Prostate gland (tissue), 2 donors: ENCODE measurements around the gene HS6ST3. TPM values are rescaled to one million over a fixed set of nuclear protein-coding genes. Genes with fewer than 3 reads are reported as not detected.

Experiments
- DNase-seq: peaks from one replicate; pipeline ENCODE4 v3.0.0-alpha.2; 2019; ENCODE audit warnings: low spot score
- H3K27ac ChIP-seq, 2 donors: fragments of 200-600 bp; sonication (generic); 2 replicates each; pipeline ENCODE4 v1.5.1; 2017 to 2019
- H3K27me3 ChIP-seq: fragments of 200-600 bp; sonication (generic); replicated peaks from 2 replicates; pipeline ENCODE4 v1.5.1; 2019; ENCODE audit not compliant: insufficient read depth
- H3K36me3 ChIP-seq, 2 donors: fragments of 200-600 bp; sonication (generic); 1 replicate in 1 of 2; 2 replicates in 1 of 2; pipeline versions ENCODE4 v1.5.1 to v1.8.1; 2017 to 2019
- H3K4me1 ChIP-seq: fragments of 200-600 bp; sonication (generic); replicated peaks from 2 replicates; pipeline ENCODE4 v1.5.1; 2019
- H3K4me3 ChIP-seq, 2 donors: fragments of 200-600 bp; sonication (generic); 2 replicates each; pipeline ENCODE4 v1.5.1; 2017 to 2019
- H3K9me3 ChIP-seq: fragments of 200-600 bp; sonication (generic); 2 replicates; pipeline ENCODE4 v1.5.1; 2017
- CTCF ChIP-seq, 4 experiments: fragments of 200-600 bp in 2 of 4; fragments of 450-650 bp in 2 of 4; sonication (generic) in 2 of 4; IDR thresholded peaks; 1 replicate in 3 of 4; 2 replicates in 1 of 4; pipeline ENCODE4 v1.5.1; 2016 to 2019; ENCODE audit warnings: antibody characterized with exemption in 4 of 4, mild to moderate bottlenecking in 2 of 4, moderate library complexity in 2 of 4
- POLR2A ChIP-seq: fragments of 450-650 bp; IDR thresholded peaks from one replicate; pipeline ENCODE4 v1.6.1; 2016; ENCODE audit warnings: antibody characterized with exemption, mild to moderate bottlenecking
- POLR2AphosphoS5 ChIP-seq: sonication (generic); formaldehyde crosslinking; IDR thresholded peaks from one replicate; pipeline ENCODE4 v1.6.1; 2017; ENCODE audit warnings: antibody characterized with exemption
- WGBS: methylation state at CpG from one replicate; pipeline ENCODE4 v1.1.5; 2018; 5-methylcytosine and 5-hydroxymethylcytosine counted together
- intact Hi-C: fragments of 100-400 bp; cut with DNase I; formaldehyde crosslinking; loops from one replicate; pipeline ENCODE4 v1.14.2; 2022
- total RNA-seq, 2 donors: library from RNA; depleted of rRNA; stranded (reverse); fragments of >200 nt; gene quantifications; one replicate each; pipeline ENCODE4 v1.1.0, GENCODE V29; 2016

HS6ST3 gene
- total RNA-seq, 2 donors from 2014 or later: 0.97 to 1.0 TPM

- no peaks in the 10 kb centered on the region for H3K9me3 ChIP-seq
- H3K4me3 ChIP-seq: no peak overlapping the region
- intact Hi-C loops: no loop called here
- H3K27ac ChIP-seq: no peak overlapping the region
- no peaks in the 10 kb centered on the region for H3K36me3 ChIP-seq
- no peaks in the 10 kb centered on the region for H3K4me1 ChIP-seq
- no peaks in the 10 kb centered on the region for H3K27me3 ChIP-seq
- 20% methylated on average over 4 of the region's 4 CpGs for WGBS
- TF ChIP-seq POLR2A (no peak), CTCF (IDR thresholded peaks at IDR 0.05) (peak in 3 of 4 experiments; percentile 40 to 48 (median 44))
- no peak for DNase-seq
Observed at GRCh38 chr13:96817336-96817941, 727.5 kb downstream of the HS6ST3 start.

- TF ChIP-seq CTCF (IDR thresholded peaks at IDR 0.05) (no peak), POLR2A (no peak), POLR2AphosphoS5 (no peak)
- Histone ChIP-seq H3K9me3 (no peaks in the 10 kb centered on the region), H3K27me3 (no peaks in the 10 kb centered on the region), H3K4me1 (no peaks in the 10 kb centered on the region), H3K27ac (no peak overlapping the region), H3K36me3 (no peaks in the 10 kb centered on the region), H3K4me3 (no peak overlapping the region)
- no peak for DNase-seq
- WGBS: 88% methylated on average over 5 of the region's 5 CpGs
- intact Hi-C loops: no loop called here
Observed at GRCh38 chr13:96819375-96819774, 729.5 kb downstream of the HS6ST3 start.

- intact Hi-C loops: no loop called here
- Histone ChIP-seq H3K27ac (no peak overlapping the region), H3K4me1 (no peaks in the 10 kb centered on the region), H3K27me3 (no peaks in the 10 kb centered on the region), H3K4me3 (no peak overlapping the region), H3K36me3 (no peaks in the 10 kb centered on the region), H3K9me3 (no peaks in the 10 kb centered on the region)
- WGBS: 69% methylated on average over 1 of the region's 1 CpG
- no peak for TF ChIP-seq CTCF (IDR thresholded peaks at IDR 0.05)
- no peak for TF ChIP-seq POLR2AphosphoS5
- TF ChIP-seq POLR2A: no peak
- DNase-seq: no peak
Observed at GRCh38 chr13:96821381-96821780, 731.5 kb downstream of the HS6ST3 start.

GRCh38 chr13:96821971-96822370, 732.1 kb downstream of the HS6ST3 start:
- H3K9me3 ChIP-seq: no peaks in the 10 kb centered on the region
- no peak overlapping the region for H3K27ac ChIP-seq
- 86% methylated on average over 9 of the region's 9 CpGs for WGBS
- H3K4me1 ChIP-seq: no peaks in the 10 kb centered on the region
- no peak overlapping the region for H3K4me3 ChIP-seq
- intact Hi-C loops: no loop called here
- TF ChIP-seq POLR2AphosphoS5 (no peak), CTCF (IDR thresholded peaks at IDR 0.05) (no peak), POLR2A (no peak)
- no peaks in the 10 kb centered on the region for H3K27me3 ChIP-seq
- no peaks in the 10 kb centered on the region for H3K36me3 ChIP-seq
- no peak for DNase-seq

- TF ChIP-seq CTCF (IDR thresholded peaks at IDR 0.05): peak in 3 of 4 experiments; percentile 20 to 28 (median 26)
- no peak for TF ChIP-seq POLR2A
Observed at GRCh38 chr13:96822895-96823294, 733.0 kb downstream of the HS6ST3 start.

More at GRCh38 chr13:96822895-96823294, 733.0 kb downstream of the HS6ST3 start:
- intact Hi-C loops: no loop called here
- peak; percentile 10 for DNase-seq
- Histone ChIP-seq H3K27me3 (no peaks in the 10 kb centered on the region), H3K4me1 (no peaks in the 10 kb centered on the region), H3K27ac (no peak overlapping the region), H3K4me3 (no peak overlapping the region), H3K9me3 (no peaks in the 10 kb centered on the region), H3K36me3 (no peaks in the 10 kb centered on the region)
